H1 (cell line): ENCODE measurements around the gene SGMS1. TPM values are rescaled to one million over a fixed set of nuclear protein-coding genes. Genes with fewer than 3 reads are reported as not detected.

Source experiments
- CTCF ChIA-PET: fragments of 300-600 bp; sonication (Branson Sonifier 250); formaldehyde crosslinking; loops from one replicate; lab custom pipeline; 2021; ENCODE audit not compliant: partially characterized antibody; lab: Charles Lee
- POLR2A ChIA-PET: fragments of 300-600 bp; sonication (Branson Sonifier 250); formaldehyde crosslinking; loops from one replicate; lab custom pipeline; 2021; ENCODE audit warnings: inconsistent platforms; ENCODE audit not compliant: partially characterized antibody; lab: Charles Lee
- DNase-seq, 2 experiments: peaks; one replicate each; pipeline versions ENCODE4 v3.0.0 to v3.0.0-alpha.2; 2010 to 2022; ENCODE audit warnings: low spot score in 2 of 2, low read depth in 1 of 2, mixed read lengths in 1 of 2
- FAIRE-seq: peaks from 2 replicates; lab custom pipeline; 2011; peaks lifted over from hg19 to GRCh38; lab: Jason Lieb, UNC
- H2AFZ ChIP-seq: 2 replicates; pipeline ENCODE4 v1.8.1; 2012; ENCODE audit warnings: low read length, inconsistent platforms
- H2AK5ac ChIP-seq: 2 replicates; pipeline ENCODE4 v1.6.1; 2013; ENCODE audit warnings: low read depth, low read length
- H2BK120ac ChIP-seq: replicated peaks from 2 replicates; pipeline ENCODE3; 2013; ENCODE audit warnings: low read depth, low read length, inconsistent platforms
- H2BK12ac ChIP-seq: 2 replicates; pipeline ENCODE4 v1.6.1; 2013; ENCODE audit warnings: low read depth, low read length
- H2BK15ac ChIP-seq: 2 replicates; pipeline ENCODE4 v1.6.1; 2013; ENCODE audit warnings: low read length
- H2BK20ac ChIP-seq: 2 replicates; pipeline ENCODE4 v1.6.1; 2013; ENCODE audit warnings: low read length
- H2BK5ac ChIP-seq: 2 replicates; pipeline ENCODE4 v1.6.1; 2013; ENCODE audit warnings: low read depth, low read length
- H3K14ac ChIP-seq: 2 replicates; pipeline ENCODE4 v1.6.1; 2013; ENCODE audit warnings: inconsistent platforms; ENCODE audit not compliant: insufficient read length
- H3K18ac ChIP-seq: 2 replicates; pipeline ENCODE4 v1.6.1; 2013; ENCODE audit warnings: low read length; ENCODE audit errors: extremely low read depth
- H3K23ac ChIP-seq: 2 replicates; pipeline ENCODE4 v1.6.1; 2013; ENCODE audit warnings: inconsistent platforms; ENCODE audit not compliant: insufficient read length
- H3K23me2 ChIP-seq: 2 replicates; pipeline ENCODE4 v1.6.1; 2013; ENCODE audit warnings: low read depth, low read length
- H3K27ac ChIP-seq: 2 replicates; pipeline ENCODE4 v1.6.1; 2011; ENCODE audit warnings: low read depth, low read length, inconsistent platforms
- H3K27me3 ChIP-seq, 4 experiments: replicated peaks in 1 of 4; 1 replicate in 1 of 4; 2 replicates in 3 of 4; pipeline versions ENCODE4 v1.6.1 to v1.8.1; 2011 to 2013; ENCODE audit warnings: low read length in 3 of 4, mild to moderate bottlenecking in 3 of 4, inconsistent platforms in 2 of 4, mixed read lengths in 2 of 4, moderate library complexity in 1 of 4; ENCODE audit not compliant: control insufficient read depth in 3 of 4, insufficient read depth in 3 of 4; ENCODE audit errors: extremely low read depth in 1 of 4
- H3K36me3 ChIP-seq, 4 experiments: 2 replicates each; pipeline versions ENCODE4 v1.6.1 to v1.8.1; 2011 to 2013; ENCODE audit warnings: mild to moderate bottlenecking in 4 of 4, low read length in 3 of 4, moderate library complexity in 2 of 4, control low read depth in 1 of 4, inconsistent platforms in 1 of 4; ENCODE audit not compliant: insufficient read depth in 4 of 4, control insufficient read depth in 2 of 4
- H3K4ac ChIP-seq: replicated peaks from 2 replicates; pipeline ENCODE3; 2013; ENCODE audit warnings: low read length, low read depth, mixed read lengths, inconsistent platforms; ENCODE audit not compliant: insufficient read length
- H3K4me1 ChIP-seq, 4 experiments: replicated peaks in 1 of 4; 1 replicate in 1 of 4; 2 replicates in 3 of 4; pipeline versions ENCODE4 v1.6.1 to v1.8.1; 2011 to 2013; ENCODE audit warnings: low read length in 3 of 4, inconsistent platforms in 2 of 4, mixed read lengths in 1 of 4; ENCODE audit not compliant: insufficient read depth in 4 of 4, control insufficient read depth in 3 of 4
- H3K4me2 ChIP-seq, 2 experiments: 2 replicates each; pipeline versions ENCODE4 v1.6.1 to v1.8.1; 2011 to 2013; ENCODE audit warnings: low read depth in 2 of 2, low read length in 2 of 2, control low read depth in 1 of 2, inconsistent platforms in 1 of 2, mild to moderate bottlenecking in 1 of 2; ENCODE audit not compliant: insufficient read depth in 1 of 2
- H3K4me3 ChIP-seq, 4 experiments: fragments of 200-600, 300-600 bp in 1 of 4; sonication (generic), shearing (Covaris generic), sonication (Bioruptor Twin) in 1 of 4; 2 replicates each; pipeline versions ENCODE4 v1.5.1 to v1.8.1; 2011 to 2016; ENCODE audit warnings: low read length in 4 of 4, low read depth in 3 of 4, control low read depth in 2 of 4, inconsistent platforms in 2 of 4, mild to moderate bottlenecking in 2 of 4, mixed read lengths in 1 of 4, moderate library complexity in 1 of 4; ENCODE audit not compliant: insufficient read depth in 2 of 4; ENCODE audit errors: extremely low read depth in 1 of 4
- H3K56ac ChIP-seq: replicated peaks from 2 replicates; pipeline ENCODE3; 2013; ENCODE audit warnings: low read depth, mild to moderate bottlenecking, mixed read lengths, low read length, inconsistent platforms; ENCODE audit not compliant: insufficient read length
- H3K79me1 ChIP-seq: 2 replicates; pipeline ENCODE4 v1.6.1; 2013; ENCODE audit warnings: low read depth, low read length, control low read depth
- H3K79me2 ChIP-seq, 2 experiments: 2 replicates each; pipeline versions ENCODE4 v1.6.1 to v1.8.1; 2012 to 2013; ENCODE audit warnings: low read length in 2 of 2, mild to moderate bottlenecking in 2 of 2, inconsistent platforms in 1 of 2; ENCODE audit not compliant: insufficient read depth in 2 of 2, control insufficient read depth in 1 of 2
- H3K9ac ChIP-seq, 4 experiments: replicated peaks in 1 of 4; 1 replicate in 1 of 4; 2 replicates in 3 of 4; pipeline versions ENCODE4 v1.6.1 to v1.8.1; 2011 to 2013; ENCODE audit warnings: low read depth in 3 of 4, low read length in 3 of 4, control low read depth in 2 of 4, mild to moderate bottlenecking in 2 of 4, moderate library complexity in 2 of 4, inconsistent platforms in 1 of 4; ENCODE audit errors: extremely low read depth in 1 of 4
- H3K9me3 ChIP-seq, 2 experiments: 2 replicates each; pipeline versions ENCODE4 v1.6.1 to v1.8.1; 2012 to 2013; ENCODE audit warnings: mild to moderate bottlenecking in 2 of 2, moderate library complexity in 2 of 2, control low read depth in 1 of 2, inconsistent platforms in 1 of 2, low read depth in 1 of 2, low read length in 1 of 2, mixed read lengths in 1 of 2; ENCODE audit not compliant: insufficient read depth in 2 of 2
- H4K20me1 ChIP-seq, 2 experiments: replicated peaks in 1 of 2; 2 replicates each; pipeline versions ENCODE3 to v1.8.1; 2011 to 2013; ENCODE audit warnings: inconsistent platforms in 2 of 2, low read length in 2 of 2, mild to moderate bottlenecking in 1 of 2; ENCODE audit not compliant: insufficient read depth in 2 of 2, control insufficient read depth in 1 of 2
- H4K5ac ChIP-seq: 2 replicates; pipeline ENCODE4 v1.6.1; 2013; ENCODE audit warnings: low read length, low read depth, mixed read lengths, inconsistent platforms; ENCODE audit not compliant: insufficient read length
- H4K8ac ChIP-seq: 2 replicates; pipeline ENCODE4 v1.8.0; 2013; ENCODE audit warnings: mild to moderate bottlenecking, moderate library complexity, low read length, inconsistent platforms; ENCODE audit not compliant: insufficient read depth; ENCODE audit errors: extremely low read depth
- H4K91ac ChIP-seq: replicated peaks from 2 replicates; pipeline ENCODE3; 2013; ENCODE audit warnings: low read length, mixed read lengths, inconsistent platforms; ENCODE audit not compliant: insufficient read length
- HDAC2 ChIP-seq, 2 experiments: fragments of 300-600 bp in 1 of 2; sonication (generic) in 1 of 2; IDR thresholded peaks; 2 replicates each; pipeline ENCODE4 v1.6.1; 2011 to 2012; ENCODE audit warnings: low read depth in 2 of 2, low read length in 2 of 2, mild to moderate bottlenecking in 2 of 2, moderate library complexity in 2 of 2, borderline replicate concordance in 1 of 2, inconsistent platforms in 1 of 2
- RXRA ChIP-seq: IDR thresholded peaks from 2 replicates; pipeline ENCODE4 v1.6.1; 2011; ENCODE audit warnings: low read depth, mild to moderate bottlenecking, low read length, moderate library complexity; ENCODE audit not compliant: insufficient read depth
- SP1 ChIP-seq: IDR thresholded peaks from 2 replicates; pipeline ENCODE4 v1.6.1; 2011; ENCODE audit warnings: low read depth, low read length
- SP2 ChIP-seq: IDR thresholded peaks from 2 replicates; pipeline ENCODE4 v1.6.1; 2012; ENCODE audit warnings: mild to moderate bottlenecking, low read length, inconsistent platforms
- polyA plus RNA-seq, 7 experiments: library from polyadenylated mRNA; depleted of rRNA in 3 of 7; stranded (reverse) in 5 of 7; unstranded in 2 of 7; fragments of >200 nt in 5 of 7; fragments of 200-250 nt in 2 of 7; gene quantifications; 1 replicate in 5 of 7; 2 replicates in 1 of 7; 4 replicates in 1 of 7; pipeline versions ENCODE4 v1.2.1 to v1.2.3, GENCODE V29; 2011 to 2013; ENCODE audit warnings: missing spikeins in 2 of 7, mixed read lengths in 2 of 7
- total RNA-seq: library from RNA; stranded (reverse); fragmentation: NEBNext Ultra II Directional; extraction: Animal tissue kit (Norgen Biotek cat#: 25700); gene quantifications from 2 replicates; pipeline ENCODE4 v1.2.1, GENCODE V29; 2021

The SGMS1 gene
- total and polyA plus RNA-seq, 2 of the 8 experiments (the other 6 are each of a cell fraction or from before 2014, with no cell fraction given): 6.0 to 15.6 TPM

DNA sequence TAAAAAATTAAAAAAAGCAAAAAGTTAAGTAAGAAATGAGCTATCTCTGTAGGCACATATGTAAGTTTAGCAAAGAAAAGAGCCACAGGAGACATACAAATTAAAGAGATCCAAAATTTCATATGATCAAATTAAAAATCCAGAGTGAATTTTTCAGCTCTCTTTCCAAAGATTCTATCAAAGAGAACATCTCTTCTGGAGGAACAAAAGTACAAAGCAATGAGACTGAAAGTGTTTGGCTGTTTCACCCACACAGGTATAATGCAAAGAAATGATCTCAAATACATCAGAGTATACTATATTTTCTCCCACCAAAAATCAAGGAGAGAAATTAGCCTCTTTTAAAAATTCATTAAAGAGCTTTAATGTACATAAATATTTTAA, 297.6 kb downstream of the SGMS1 start:
- Histone ChIP-seq H3K79me1 (no peaks in the 10 kb centered on the region), H3K4me2 (no peak overlapping the region; a peak in 1 of 4 replicates), H4K8ac (no peak overlapping the region), H2BK120ac (no peak overlapping the region), H3K4me3 (no peak overlapping the region), H3K9me3 (no peaks in the 10 kb centered on the region), H2BK5ac (no peak overlapping the region), H3K23me2 (no peaks in the 10 kb centered on the region; the same call in 1 of the 2 replicates), H4K5ac (no peak overlapping the region), H3K18ac (no peak overlapping the region), H2AK5ac (no peak overlapping the region), H2BK15ac (no peak overlapping the region), H3K79me2 (no peaks in the 10 kb centered on the region), H2BK20ac (no peak overlapping the region), H3K4ac (no peak overlapping the region), H2AFZ (no peak overlapping the region), H3K27me3 (no peaks in the 10 kb centered on the region), H3K56ac (no peak overlapping the region), H3K36me3 (no peaks in the 10 kb centered on the region), H4K20me1 (no peaks in the 10 kb centered on the region), H3K9ac (no peak overlapping the region), H3K23ac (no peak overlapping the region), H2BK12ac (no peak overlapping the region), H4K91ac (no peak overlapping the region), H3K14ac (no peak overlapping the region), H3K27ac (no peak overlapping the region), H3K4me1 (peaks cover 3 to 10% (median 4%) of the 10 kb centered on the region in 4 experiments; a peak in 5 of 7 replicates)
- CTCF ChIA-PET: interaction anchor here (1.8 to 2.7 kb wide), 3 partner anchors 10 to 19 kb away, joined by 5 to 8 read pairs (median 7); no protein-coding TSS in a partner anchor
- FAIRE-seq (no peak), DNase-seq (no peak)
- POLR2A ChIA-PET: interaction anchor here (1.4 kb wide), 1 partner anchor 46 kb away, joined by 3 read pairs; no protein-coding TSS in a partner anchor
- TF ChIP-seq SP2 (no peak), RXRA (no peak), SP1 (no peak), HDAC2 (IDR thresholded peaks at IDR 0.05; ENCODE audit: borderline replicate concordance in 1 of 2, low read depth in 2 of 2, low read length in 2 of 2) (no peak)
